HG03045 (cell line): ENCODE measurements around the gene AK6.
A peak's percentile ranks its signal among the peaks of the same experiment; 100 is the strongest.
"Not testable (repeated sequence)": the region's sequence is repeated elsewhere in the genome, so short reads cannot be mapped to it uniquely, and the experiment has no call there.

ENCODE experiments used
- ATAC-seq: cut with Tn5 transposase; IDR thresholded peaks from one replicate; pipeline ENCODE4 v1.9.1; 2021; ENCODE audit warnings: mild to moderate bottlenecking, moderate library complexity; ENCODE audit not compliant: unreplicated experiment

AK6 gene

DNA sequence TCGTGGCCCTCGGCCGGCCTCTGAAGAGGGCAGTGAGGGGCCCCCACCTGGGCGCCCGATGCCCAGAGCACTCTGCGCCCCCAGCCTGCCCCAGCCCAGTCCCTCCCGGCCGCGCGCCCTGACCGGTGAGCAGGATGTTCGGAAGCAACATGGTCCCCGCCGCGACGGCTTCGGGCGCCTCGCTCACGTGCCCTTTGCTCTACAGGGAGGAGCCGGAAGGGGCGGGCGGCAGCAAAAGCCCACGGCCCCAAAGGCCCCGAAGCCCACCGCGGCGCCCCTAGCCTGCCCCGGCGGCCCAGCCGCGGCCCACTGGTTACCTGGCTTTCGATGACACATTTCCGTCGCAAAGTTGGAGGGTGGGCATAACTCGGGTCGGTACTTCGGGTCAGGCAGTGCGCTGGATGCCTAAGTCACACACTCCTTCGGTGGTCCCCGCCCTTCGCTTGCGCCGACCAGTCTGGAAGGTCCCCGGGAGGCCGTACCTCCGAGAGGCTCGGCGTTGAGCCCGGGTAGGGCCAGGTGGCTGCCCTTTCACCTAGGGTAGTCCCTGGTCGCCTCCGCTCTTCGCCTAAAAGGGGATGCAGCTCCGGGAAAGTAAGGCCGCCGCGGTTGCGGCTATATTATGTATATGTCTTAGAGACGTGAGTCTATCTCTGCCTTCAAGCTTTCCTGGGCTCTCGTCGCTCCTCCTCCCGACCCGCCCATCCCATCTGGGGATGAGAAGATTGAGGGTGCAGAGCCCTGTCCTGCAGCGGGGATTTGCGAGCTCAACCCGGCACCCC is at the start of gene AK6, which contains the start of the genes RAD17 and TAF9:
Gene AK6, minus strand, starts transcription at position 181 of the 782 bp plus-strand sequence. Its CDS starts 30 bp downstream, at position 151.
Gene RAD17, plus strand, starts transcription at position 479 of the 782 bp plus-strand sequence. CDS start 2,391 bp downstream, outside the sequence.
Gene TAF9, minus strand, starts transcription at position 181 of the 782 bp plus-strand sequence. CDS start 3,783 bp downstream, outside the sequence.
- peak; percentile 92 for ATAC-seq

DNA sequence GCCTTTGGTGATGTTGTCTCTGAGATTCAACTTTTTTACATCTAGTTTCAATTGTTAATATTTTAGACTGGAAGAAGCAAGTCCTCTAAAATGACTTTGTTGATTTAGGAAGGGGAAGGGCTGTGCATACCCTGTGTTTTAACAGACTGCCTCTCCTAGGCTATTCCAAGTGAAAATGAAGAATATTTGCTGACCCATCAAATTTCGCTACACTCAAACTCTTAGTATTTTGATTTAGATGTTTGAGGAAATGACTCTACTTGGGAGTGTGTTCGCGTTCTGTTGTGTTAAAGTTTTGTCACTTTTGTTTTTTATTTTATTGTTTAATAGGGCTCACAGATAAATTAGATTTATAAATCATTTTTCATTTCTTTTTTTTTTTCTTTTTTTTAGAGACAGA is 49.2 kb upstream of the AK6 start:
- no peak for ATAC-seq

DNA sequence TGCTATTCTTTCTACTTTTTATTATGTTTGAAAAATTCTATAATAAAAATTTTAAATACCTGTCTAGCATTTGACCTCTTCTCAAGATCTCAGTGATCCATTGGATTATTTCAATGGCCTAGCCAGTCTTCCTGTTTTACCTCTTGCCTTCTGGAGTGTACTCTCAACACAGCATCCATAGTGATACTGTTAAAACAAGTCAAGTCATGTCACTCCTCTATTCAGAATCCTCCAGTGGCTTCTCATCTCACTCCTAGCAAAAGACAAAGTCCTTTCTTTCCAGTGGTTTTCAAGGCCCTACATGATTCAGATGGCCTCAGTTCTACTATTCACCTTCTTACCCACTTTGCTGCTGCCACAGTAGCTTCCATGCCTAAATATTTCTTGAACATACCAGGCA is 47.4 kb upstream of the AK6 start:
- ATAC-seq = no peak

DNA sequence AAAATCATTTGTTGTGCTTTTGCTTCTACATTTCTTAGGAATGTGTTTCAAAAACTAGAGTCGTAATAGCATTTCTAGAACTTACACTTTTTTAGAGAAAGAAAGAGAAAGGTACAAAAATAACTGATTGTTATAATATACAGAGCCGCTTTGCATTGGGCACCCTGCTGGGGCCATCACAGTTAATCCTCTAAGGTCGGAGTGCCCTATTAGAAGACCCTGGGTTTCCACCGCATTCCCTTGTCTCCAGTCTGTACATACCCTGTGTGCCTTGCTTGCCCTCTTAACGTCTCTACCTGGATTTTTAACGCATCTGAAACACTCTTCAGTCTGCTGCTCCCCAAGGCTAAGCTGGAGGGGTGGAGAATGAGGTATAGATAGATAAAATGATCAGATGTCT is 46.9 kb upstream of the AK6 start:
- ATAC-seq = no peak

DNA sequence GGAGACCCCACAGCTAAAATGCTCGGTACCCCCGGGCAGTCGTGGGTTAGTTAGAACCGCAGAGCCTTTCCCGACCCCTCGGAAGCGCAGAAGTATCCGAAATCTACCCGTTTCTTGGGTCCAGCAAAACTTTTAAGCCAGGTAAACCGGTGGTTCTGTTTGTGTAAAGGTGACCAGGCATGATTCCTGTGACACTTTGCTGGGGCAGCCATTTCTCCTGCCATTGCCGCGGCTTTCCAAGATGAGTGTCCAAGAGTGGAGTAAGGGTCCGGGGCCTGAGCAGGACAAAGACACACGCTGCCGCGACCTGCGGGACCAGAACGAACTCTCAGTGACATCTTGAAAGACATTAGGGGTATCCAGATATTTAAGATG is 46.3 kb upstream of the AK6 start:
- ATAC-seq = no peak

DNA sequence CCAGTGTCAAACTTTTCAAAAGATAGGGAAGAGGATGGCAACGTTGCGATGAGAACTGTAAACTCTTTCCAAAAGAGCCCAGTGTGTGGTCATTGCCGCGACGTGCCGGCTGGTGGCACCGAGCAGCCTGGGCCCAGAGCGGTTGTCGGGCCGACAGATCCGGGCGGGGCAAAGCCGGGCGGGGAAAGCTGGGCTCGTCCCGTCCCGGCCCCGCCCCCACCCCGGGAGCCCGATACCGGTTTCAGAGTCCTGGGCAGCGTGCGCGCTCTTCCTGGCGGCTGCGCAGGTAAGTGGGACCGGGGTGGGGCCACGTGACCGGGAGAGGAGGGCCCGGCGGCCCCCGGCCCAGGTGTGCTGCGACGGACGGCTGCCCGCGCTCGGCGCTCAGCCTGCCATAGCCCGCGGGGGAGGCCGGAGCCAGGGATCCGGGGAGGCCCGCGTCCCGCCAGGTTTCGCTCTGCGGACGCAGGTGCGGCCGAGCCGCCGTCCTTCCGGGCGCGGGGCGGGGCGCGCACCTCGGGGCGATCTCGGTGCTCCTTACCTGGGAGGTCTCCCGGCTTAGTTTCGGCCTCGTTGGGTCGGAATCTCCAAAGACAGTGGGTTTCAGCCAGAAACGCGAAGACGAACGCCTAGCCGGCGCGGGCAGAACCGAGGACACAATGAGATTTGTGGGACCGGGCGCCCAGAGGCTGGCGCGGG is 45.7 kb upstream of the AK6 start, which contains the start of gene MARVELD2:
Gene MARVELD2, plus strand, starts transcription at position 232 of the 699 bp plus-strand sequence. CDS start 4,270 bp downstream, outside the sequence.
- peak; percentile 74 for ATAC-seq

DNA sequence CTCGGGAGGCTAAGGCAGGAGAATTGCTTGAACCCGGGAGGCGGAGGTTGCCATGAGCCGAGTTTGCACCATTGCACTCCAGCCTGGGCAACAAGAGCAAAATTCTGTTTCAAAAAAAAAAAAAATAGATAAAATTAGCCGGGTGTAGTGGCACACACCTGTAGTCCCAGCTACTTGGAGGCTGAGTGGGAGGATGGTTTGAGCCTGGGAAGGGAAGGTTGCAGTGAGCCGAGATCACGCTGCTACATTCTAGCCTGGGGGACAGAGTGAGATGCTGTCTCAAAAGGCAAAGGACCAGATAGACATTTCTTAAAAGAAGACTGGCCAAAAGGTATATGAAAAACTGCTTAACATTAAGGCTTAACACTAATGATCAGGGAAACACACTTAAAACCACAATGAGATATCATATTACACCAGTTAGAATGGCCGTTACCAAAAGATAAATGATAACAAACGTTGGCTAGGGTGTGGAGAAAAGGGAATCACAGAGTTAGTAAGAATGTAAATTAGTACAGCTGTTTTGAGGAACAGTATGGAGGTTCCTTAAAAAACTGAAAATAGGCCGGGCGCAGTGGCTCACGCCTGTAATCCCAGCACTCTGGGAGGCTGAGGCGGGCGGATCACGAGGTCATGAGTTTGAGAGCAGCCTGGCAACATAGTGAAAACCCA is 35.5 kb upstream of the AK6 start:
- no peak for ATAC-seq

DNA sequence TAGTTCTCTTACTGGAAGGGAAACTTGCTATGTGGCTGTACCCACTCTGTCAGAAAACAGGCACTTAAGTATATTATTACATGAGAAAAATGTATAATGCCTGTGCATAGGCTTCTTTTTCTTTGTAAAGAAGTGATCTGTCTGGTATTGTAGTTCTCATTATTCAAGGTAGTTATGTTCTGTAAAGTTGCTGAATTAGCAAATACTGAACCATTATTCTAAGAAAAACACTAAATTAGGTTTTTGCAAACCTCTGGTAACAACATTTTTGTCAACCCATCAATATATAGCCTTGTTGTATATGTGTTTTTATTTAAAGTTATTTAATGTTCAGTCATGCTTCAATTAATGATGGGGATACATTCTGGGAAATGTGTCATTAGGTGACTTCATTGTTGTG is 9.1 kb upstream of the AK6 start:
- no peak for ATAC-seq

DNA sequence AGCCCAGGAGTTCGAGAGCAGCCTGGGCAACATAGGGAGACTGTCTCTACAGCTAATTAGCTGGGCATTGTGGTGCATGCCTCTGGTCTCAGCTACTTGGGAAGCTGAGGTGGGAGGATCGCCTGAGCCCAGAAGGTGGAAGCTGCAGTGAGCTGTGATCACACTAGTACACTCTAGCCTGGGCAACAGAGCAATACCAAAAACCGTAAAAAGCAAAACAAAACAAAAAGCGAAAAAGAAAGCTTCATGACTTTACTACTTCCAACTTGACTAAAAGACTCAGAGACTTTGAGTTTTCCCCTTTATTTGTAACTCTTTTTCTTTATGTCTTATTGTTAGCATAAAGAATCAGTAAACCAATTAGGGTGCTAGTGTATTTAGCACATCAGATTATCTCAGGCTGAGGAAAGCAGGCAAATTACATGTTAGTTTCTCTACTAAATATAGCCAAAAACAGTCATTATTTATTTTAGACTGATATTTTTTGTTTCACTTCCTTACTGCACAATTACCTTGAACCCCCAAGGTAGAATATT is 5.7 kb upstream of the AK6 start:
- ATAC-seq = peak; percentile 69

DNA sequence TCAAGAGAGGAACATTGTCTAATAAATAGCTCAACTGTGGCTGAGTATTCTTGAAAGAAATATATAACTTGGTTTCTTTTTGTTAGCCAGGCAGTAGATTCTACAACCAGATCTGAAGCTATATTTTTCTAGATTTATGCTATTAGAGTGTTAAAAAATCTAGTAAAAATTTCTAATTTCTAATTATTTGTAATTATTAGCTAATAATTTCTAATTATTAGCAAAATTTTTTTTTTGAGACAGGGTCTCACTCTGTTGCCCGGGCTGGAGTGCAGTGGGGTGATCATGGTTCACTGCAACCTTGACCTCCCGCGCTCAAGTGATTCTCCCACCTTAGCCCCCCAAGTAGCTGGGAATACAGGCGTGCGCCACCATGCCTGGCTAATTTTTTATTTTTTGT is 3.1 kb upstream of the AK6 start:
- ATAC-seq = no peak

DNA sequence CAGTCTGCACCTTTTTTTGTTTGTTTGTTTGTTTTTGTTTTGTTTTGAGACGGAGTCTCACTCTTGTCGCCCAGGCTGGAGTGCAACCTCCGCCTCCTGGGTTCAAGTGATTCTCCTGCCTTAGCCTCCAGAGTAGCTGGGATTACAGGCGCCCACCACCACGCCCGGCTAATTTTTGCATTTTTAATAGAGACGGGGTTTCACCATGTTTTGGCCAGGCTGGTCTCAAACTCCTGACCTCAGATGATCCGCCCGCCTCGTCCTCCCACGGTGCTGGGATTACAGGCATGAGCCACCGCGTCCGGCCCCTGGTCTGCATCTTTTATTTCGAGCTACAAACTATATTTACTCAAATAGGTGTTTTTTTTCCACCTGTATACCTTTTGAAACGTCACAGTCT is 1.0 kb upstream of the AK6 start:
- ATAC-seq = not testable (repeated sequence)

DNA sequence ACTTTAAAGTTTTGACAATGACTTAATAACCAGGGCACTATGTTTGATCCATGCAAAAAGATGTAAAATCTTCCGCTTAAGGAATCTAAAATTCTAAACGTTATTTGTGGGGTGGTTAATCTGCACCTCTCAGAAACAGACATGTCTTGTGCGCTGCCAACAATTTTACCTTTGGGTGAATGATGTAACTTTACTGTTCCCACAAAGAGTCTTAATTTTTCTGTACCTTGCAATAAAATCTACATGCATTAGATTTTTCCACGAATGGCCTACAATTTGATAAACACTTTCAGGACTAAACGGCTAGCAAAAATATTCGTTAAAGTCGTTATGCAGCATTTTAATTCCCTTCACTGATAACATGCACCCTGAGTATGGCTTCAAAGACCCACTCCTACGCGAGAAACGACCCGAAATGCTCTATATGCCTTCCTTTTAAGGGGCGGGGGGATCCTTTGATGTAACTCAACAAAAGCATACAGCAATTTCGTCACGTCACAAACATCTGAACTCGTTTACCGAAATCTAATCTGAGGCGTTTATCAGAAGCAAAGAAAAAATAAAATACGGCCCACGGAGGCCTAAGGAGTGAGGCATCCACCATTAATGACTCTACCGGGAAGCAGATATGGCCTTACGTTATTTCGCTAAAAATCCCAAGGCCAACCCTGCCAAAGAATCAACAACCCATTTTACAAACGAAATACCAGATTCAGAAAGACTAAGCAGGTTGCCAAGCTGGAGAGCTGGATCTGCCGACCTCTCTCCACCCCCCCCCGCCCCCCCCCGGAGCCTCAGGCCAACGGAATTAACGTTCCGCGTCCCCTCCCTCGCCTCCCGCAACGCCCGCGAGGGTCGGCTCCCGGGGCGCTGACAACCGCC is 621 bp downstream of the AK6 start:
- peak; percentile 0 for ATAC-seq

DNA sequence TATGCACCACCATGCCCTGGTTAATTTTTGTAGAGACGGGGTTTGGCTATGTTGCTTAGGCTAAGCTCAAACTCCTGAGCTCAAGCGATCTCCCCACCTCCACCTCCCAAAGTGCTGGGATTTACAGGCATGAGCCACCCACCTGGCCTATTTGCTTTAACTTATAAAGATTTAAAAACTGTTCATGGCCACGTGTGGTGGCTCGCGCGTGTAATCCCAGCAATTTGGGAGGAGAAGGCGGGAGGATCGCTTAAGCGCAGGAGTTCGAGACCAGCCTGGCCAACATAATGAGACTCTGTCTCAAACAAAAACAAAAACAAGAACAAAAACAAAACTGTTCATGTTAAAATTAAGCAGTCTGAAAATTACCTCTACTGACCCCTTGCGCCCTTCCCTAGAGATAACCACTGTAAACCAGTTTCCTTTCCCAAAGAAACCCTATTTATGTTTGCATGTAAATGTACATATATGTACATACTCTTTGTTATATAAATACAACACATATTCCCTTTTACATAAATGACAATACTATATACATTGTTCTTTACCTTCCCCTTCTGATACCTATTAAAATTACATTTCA is 1.5 kb downstream of the AK6 start:
- ATAC-seq = no peak

DNA sequence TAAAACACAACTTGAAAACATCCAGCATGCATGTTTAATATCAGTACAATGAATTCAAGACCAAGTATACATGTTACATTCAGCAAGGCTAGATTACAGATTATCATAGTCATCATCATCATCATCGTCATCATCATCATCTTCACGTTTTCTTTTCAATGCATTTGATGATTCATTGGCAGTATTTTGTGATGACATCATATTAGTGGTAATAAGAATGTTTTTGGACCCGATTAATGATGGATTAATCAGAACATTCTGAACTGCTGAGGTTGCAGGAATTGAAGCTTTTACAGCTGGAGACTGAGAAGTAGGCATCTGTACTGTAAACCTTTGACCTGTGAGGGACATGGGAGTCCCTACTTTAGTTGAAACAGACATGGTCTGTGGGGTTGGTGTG is 4.5 kb downstream of the AK6 start:
- ATAC-seq = no peak

DNA sequence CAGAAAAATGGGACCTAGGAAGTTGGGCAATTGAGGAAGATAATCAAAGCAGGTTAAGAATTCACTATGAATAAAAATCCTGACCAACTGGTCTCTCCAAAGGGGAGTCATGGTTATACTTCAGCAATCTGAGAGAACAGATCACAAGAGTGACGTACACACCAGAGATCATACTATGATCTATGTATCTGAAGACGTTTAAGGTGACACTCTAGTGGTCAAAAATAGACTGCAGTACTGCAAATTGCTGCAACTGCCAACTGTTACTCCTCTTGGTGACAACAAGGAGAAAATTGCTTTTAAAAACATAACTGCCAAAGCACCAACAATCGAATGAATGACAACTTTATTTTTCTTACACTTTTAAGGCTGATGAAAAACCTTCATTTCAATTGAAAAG is 4.9 kb downstream of the AK6 start:
- ATAC-seq = no peak

DNA sequence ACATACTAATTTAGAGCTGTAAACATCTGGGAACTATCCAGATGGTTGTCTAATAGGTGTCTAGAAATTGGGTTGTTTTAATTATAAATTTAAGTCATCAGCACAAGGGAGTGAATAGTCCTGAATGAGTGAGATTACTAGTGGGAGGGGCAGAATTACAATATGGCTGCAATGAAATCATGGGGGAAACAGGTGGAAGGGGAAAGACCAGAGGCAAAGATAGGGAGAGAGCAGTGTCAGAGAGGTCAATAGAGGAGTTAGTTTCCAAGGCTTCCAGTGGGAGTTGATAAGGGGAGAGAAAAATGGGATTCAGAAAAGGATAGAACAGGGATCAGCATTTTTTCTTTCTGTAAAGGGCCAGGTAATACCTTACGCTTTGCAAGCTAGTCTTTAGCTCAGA is 8.9 kb downstream of the AK6 start:
- no peak for ATAC-seq

DNA sequence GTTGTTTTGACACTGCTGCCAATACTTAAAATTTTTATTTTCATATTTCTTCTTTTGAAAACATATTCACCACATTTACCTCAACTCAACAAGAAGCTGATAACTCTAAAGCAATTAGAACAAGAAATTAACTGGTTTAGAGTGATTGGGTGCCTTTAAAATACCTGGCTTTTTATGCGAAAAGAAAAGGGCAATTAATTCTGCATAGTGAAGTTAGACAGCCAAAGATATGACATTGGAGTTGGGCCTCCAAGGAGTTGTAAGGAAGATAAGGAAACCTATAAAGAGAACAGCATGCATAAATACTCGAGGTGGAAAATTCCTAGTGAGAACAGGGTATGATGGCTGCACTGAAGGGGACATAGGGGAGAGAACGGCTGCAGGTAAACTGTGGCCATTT is 9.6 kb downstream of the AK6 start:
- no peak for ATAC-seq

DNA sequence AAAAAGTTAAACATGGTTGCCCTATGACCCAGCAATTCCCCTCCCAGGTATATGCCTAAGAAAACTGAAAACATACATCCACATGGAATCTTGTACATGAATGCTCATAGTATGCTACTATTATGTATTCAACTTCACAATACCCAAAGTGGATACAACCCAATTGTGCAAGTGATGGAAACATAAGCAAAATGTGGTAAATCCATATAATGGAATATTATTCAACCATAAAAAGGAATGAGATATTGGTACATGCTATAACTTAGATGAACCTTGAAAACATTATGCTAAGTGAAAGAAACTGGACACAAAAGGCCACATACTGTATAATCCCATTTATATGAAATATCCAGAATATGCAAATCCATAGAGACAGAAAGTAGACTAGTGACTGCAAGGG is 18.7 kb downstream of the AK6 start:
- ATAC-seq = no peak

DNA sequence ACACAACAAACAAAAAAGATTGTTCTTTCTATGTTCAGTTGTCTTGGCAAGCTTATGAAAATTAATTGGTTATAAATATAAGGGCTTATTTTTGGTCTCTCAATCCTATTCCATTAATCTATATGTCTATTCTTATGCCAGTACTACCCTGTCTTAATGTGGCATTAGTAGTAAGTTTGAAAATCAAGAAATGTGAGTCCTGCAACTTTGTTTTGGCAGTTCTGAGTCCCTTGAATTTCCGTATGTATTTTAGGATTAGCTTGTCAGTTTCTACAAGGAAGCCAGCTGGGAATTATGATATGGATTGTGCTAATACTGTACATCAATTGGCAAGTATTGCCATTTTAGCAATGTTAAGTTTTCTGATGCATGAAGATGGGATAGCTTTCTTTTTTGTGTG is 26.2 kb downstream of the AK6 start:
- no peak for ATAC-seq
